ENCODE data around the gene RNU1-4.
"Not testable (repeated sequence)": the region's sequence is repeated elsewhere in the genome, so short reads cannot be mapped to it uniquely, and the experiment has no call there.

The RNU1-4 gene

DNA sequence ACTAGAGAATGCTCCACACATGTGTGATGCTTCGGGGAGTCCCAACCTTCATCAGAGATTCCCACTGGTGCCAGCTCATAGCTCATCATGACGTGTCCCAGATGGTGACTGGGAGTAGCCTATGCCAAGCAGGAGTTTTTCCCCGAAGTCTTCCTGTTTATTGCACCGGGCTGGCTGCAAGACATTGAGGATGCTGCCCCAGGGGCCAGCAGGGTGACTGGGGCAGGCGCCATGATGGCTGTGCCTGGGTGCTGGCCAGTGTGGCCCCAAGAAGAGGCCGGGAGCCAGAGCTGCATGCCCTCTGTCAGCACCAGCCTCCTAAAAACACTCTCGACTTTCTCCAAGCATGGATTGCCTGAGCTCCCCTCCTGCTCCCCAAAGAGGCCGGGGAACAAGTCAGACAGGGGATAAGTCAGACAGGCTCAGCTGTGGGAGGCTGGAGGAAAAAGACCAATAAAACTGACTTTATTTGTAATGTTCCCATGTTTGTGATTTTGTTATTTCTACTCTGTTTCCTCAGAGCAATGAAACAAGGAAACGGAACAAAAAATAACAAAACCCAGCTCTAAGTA lies 24.0 kb downstream of the RNU1-4 start:
- H3K79me2 ChIP-seq (ENCODE audit: control insufficient read depth, insufficient read depth, low read length, unreplicated experiment); H2AFZ ChIP-seq (ENCODE audit: low read length, unreplicated experiment); H3K36me3 ChIP-seq (ENCODE audit: insufficient read depth, low read length); H3K27ac ChIP-seq (ENCODE audit: low read depth, low read length); H3K4me3 ChIP-seq (ENCODE audit: low read depth, low read length); H3K4me1 ChIP-seq (ENCODE audit: control insufficient read depth, insufficient read depth, low read length, unreplicated experiment): not testable (repeated sequence)
- peaks cover 26% of the 10 kb centered on the region for H3K27me3 ChIP-seq (ENCODE audit: insufficient read depth, low read length)

DNA sequence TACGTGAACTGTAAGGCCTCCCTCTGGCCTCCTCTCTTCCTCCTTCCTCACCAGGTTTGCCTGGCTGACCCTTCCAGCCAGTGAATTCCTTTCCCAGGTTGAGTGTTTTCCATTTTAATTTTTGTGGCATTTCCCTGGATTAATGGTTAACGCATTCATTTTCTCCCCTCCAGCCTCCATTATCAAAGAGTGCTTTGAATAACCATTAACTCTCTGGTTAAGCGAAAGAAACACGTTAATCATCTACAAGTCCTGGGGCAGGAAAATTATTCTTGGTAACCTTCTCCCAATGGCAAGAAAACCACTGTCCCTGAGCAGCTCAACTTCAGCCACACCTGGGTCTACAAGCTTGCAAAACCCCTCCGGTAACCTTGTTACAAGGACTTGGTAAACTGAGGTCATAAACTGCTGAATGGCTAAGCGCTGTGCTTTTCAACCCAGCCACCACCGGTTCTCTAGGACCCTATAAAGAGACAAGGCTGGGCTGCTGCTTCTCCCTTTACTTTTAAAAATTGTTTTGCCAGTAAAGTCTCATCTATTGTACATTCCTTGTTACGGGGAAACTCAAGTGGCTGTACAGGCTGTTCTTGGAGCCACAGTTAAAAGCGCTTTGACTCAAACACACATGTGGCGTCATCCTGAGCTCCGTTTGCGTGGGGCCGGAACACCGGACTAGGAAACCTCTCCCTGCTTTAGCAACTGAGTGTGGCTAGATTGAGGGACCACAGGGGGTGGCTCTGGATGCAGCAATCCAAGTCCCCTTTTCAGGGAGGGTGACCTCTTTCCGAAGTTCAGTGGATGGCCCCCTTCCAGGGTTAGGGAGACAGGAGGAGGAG lies 24.7 kb downstream of the RNU1-4 start:
- H3K36me3 ChIP-seq (ENCODE audit: insufficient read depth, low read length); H3K79me2 ChIP-seq (ENCODE audit: control insufficient read depth, insufficient read depth, low read length, unreplicated experiment); H3K4me3 ChIP-seq (ENCODE audit: low read depth, low read length); H3K27ac ChIP-seq (ENCODE audit: low read depth, low read length); H2AFZ ChIP-seq (ENCODE audit: low read length, unreplicated experiment); H3K4me1 ChIP-seq (ENCODE audit: control insufficient read depth, insufficient read depth, low read length, unreplicated experiment): not testable (repeated sequence)
- peaks cover 26% of the 10 kb centered on the region for H3K27me3 ChIP-seq (ENCODE audit: insufficient read depth, low read length)

DNA sequence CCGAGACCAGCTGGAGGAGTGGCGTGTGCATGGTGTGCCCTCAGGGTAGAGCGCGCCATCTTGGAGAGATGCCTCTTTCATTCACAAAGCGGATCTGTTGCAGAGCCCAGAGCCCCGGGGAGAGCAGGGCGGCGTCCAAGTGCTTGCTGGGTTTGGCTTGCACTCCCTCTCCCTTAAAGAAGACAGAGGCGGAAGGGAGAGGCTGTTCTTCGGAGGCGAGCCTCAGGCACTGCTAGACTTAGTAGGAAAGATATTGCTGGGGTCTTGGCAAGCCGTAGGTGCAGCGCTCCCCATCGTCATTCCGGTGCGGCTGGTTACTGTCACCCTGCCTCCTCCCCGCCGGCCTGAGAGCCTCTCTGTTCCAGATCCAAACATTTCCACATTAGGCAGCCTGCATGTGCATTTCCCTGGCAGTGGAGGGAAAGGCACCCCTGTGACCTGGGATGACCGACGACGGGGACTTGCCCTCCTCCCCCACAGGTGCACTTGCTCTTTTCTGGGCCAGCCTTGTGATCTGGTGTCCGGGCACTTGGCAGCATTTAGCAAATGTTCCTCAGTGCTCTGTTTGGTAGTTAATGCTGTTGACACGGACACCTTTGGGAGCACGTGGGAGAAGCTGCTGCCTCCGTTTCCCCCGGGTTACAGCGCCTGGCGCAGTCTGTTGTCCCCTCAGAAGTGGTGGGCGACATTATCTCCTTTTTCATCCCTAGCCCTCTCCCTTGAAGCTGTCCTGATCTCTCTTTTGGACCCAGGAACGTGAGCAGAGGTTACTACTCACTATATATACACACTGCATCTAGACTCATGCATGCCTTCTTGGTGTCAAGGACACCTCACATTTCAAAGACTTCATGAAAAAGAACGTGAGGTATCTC lies 25.7 kb downstream of the RNU1-4 start:
- H3K36me3 ChIP-seq (ENCODE audit: insufficient read depth, low read length); H3K4me3 ChIP-seq (ENCODE audit: low read depth, low read length); H3K27ac ChIP-seq (ENCODE audit: low read depth, low read length); H3K4me1 ChIP-seq (ENCODE audit: control insufficient read depth, insufficient read depth, low read length, unreplicated experiment); H2AFZ ChIP-seq (ENCODE audit: low read length, unreplicated experiment); H3K79me2 ChIP-seq (ENCODE audit: control insufficient read depth, insufficient read depth, low read length, unreplicated experiment): not testable (repeated sequence)
- H3K27me3 ChIP-seq (ENCODE audit: insufficient read depth, low read length), result peaks cover 26% of the 10 kb centered on the region

DNA sequence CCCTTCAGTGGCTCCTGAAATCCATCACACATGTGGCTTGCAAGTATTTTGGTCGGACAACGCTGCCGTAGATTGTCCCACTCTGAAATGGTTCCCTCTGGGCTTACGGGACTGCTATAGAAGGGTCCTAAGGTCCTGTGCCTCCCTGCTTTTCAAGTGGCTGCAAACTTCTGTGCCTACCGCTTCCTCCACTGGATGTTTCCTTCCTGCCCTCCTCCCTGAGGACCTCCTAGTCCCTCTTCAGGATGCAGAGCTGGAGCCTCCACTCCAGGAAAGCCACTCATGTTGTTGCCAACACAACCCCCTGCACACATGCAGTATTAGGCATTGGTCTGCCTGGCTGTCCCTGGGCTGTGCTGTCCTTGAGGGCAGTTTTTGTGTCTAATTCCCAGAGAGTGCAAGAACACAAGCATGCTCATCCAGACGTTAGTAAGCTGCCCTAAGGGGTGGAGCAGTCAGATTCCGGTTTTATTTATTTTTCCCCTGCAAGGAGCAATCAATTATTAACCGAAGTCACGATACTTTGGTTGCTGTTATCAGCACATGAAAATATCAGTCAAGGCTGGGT lies 26.5 kb downstream of the RNU1-4 start:
- H3K27ac ChIP-seq (ENCODE audit: low read depth, low read length); H3K4me1 ChIP-seq (ENCODE audit: control insufficient read depth, insufficient read depth, low read length, unreplicated experiment); H3K36me3 ChIP-seq (ENCODE audit: insufficient read depth, low read length); H3K4me3 ChIP-seq (ENCODE audit: low read depth, low read length); H2AFZ ChIP-seq (ENCODE audit: low read length, unreplicated experiment); H3K79me2 ChIP-seq (ENCODE audit: control insufficient read depth, insufficient read depth, low read length, unreplicated experiment): not testable (repeated sequence)
- peaks cover 26% of the 10 kb centered on the region for H3K27me3 ChIP-seq (ENCODE audit: insufficient read depth, low read length)

DNA sequence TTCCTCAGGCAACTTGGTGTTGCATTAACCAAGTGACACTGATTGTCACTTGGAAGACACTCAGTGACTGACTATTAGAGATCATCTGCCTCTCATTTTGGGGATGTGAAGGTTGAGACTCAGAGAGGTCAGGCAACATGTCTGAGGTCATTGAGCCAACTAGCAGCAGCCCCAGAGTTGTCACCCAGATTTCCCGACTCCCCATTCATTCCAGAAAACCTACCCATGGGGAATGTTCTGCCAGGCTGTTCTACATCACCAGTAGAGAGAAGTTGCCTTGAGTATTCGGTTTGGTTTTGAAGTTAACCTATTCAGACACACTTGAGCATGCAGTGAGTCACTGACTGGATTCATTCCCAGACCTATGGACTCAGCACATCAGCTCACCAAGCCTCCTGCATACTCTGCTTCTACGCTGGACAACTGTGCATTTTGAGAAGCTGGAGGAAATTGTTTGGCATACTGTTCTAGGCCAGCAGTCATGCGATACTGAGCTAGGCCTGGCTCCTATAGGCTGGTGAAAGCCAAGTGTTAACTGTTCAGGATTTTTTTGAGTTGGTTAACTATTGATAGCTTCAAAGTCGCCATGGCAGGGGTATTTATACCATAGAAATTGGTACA lies 29.9 kb downstream of the RNU1-4 start:
- not testable (repeated sequence) for H2AFZ ChIP-seq (ENCODE audit: low read length, unreplicated experiment); H3K4me1 ChIP-seq (ENCODE audit: control insufficient read depth, insufficient read depth, low read length, unreplicated experiment); H3K27ac ChIP-seq (ENCODE audit: low read depth, low read length); H3K79me2 ChIP-seq (ENCODE audit: control insufficient read depth, insufficient read depth, low read length, unreplicated experiment); H3K36me3 ChIP-seq (ENCODE audit: insufficient read depth, low read length); H3K4me3 ChIP-seq (ENCODE audit: low read depth, low read length)
- H3K27me3 ChIP-seq (ENCODE audit: insufficient read depth, low read length), result peaks cover 35% of the 10 kb centered on the region

DNA sequence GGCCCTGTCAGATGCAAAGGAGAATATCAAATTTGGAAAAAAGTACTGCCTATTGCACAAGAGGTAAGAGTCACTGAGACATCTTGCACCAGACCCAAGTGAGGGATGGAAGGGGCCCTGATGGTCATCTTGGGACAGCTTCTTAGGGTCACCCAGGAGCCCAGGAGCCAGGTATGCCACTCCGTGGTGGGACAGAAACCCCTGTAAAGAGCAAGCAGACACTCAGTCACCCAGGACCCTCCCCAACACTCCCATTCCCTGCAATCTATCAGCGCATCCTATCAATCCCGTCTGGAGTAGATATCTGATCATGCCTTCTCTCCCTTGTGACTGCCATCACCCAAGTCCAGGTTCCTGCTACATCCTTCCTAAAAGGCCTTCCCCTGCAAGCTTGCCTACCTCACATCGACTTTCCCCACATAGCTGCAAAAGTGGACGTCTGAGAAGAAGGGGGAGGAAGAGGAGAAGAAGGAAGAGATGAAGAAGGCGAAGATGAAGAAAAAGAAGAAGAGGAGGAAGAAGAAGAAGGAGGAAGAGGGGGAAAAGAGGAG lies 30.7 kb downstream of the RNU1-4 start:
- H2AFZ ChIP-seq (ENCODE audit: low read length, unreplicated experiment); H3K4me1 ChIP-seq (ENCODE audit: control insufficient read depth, insufficient read depth, low read length, unreplicated experiment); H3K79me2 ChIP-seq (ENCODE audit: control insufficient read depth, insufficient read depth, low read length, unreplicated experiment); H3K27ac ChIP-seq (ENCODE audit: low read depth, low read length); H3K4me3 ChIP-seq (ENCODE audit: low read depth, low read length); H3K36me3 ChIP-seq (ENCODE audit: insufficient read depth, low read length): not testable (repeated sequence)
- H3K27me3 ChIP-seq (ENCODE audit: insufficient read depth, low read length), result peaks cover 33% of the 10 kb centered on the region

DNA sequence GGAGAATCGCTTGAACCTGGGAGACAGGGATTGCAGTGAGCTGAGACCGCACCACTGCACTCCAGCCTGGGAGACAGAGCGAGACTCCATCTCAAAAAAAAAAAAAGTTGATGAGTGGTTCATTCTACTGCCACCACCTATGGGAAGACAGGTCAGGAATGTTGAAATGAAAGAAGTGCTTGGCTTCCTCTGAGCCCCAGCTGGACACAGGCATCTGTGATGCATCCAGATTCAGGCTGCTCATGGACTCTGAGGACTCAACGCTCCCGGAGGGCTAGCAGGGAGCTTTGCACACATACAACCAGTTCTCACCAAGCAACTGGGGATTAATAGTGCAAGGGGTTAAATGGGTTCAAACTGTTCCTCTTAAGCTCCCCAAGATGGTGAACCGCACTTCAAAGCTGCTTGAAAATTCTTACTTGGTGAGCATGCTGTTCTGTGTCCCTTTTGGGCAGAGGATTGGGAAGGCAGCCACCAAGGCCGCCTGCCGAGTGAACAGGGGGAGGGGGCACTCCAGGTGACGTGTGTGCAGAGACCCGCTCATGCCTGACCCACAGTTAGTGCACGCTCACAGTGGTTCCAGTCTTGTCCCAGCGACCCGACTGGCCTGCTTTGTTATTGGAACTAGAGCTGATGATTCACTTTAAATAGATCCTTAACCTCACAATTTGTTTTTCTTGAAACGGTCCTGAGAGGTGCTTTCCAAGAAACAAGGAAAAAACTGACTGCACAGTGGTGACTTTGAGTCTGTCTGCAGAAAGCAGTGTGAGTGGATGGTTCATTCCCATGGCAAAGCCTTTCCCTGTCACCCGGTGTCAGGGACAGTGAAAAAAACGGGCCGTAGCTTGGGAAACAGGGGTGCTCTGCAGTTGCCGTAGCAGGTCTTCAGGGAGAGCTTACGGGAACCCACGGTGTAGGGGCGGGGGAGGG lies 32.2 kb downstream of the RNU1-4 start:
- not testable (repeated sequence) for H3K4me3 ChIP-seq (ENCODE audit: low read depth, low read length); H2AFZ ChIP-seq (ENCODE audit: low read length, unreplicated experiment); H3K4me1 ChIP-seq (ENCODE audit: control insufficient read depth, insufficient read depth, low read length, unreplicated experiment); H3K79me2 ChIP-seq (ENCODE audit: control insufficient read depth, insufficient read depth, low read length, unreplicated experiment); H3K36me3 ChIP-seq (ENCODE audit: insufficient read depth, low read length); H3K27ac ChIP-seq (ENCODE audit: low read depth, low read length)
- peaks cover 27% of the 10 kb centered on the region for H3K27me3 ChIP-seq (ENCODE audit: insufficient read depth, low read length)

DNA sequence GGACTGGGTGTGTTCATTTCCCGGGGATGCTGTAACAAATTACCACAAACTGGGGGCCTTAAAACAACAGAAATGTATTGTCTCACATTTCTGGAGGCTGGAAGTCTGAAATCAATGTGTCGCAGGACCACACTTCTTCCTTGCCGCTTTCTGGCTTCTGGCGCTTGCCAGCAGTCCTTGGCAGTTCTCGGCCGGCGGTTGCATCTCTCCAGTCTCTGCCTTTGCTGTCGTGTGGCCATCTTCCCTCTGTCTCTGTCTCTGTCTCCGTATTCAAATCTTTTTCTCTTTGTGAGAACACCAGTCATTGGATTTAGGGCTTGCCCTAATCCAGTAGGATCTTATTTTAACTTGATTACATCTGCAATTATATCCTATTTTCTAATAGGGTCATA lies 32.9 kb downstream of the RNU1-4 start:
- H3K4me1 ChIP-seq (ENCODE audit: control insufficient read depth, insufficient read depth, low read length, unreplicated experiment); H2AFZ ChIP-seq (ENCODE audit: low read length, unreplicated experiment); H3K4me3 ChIP-seq (ENCODE audit: low read depth, low read length); H3K36me3 ChIP-seq (ENCODE audit: insufficient read depth, low read length); H3K79me2 ChIP-seq (ENCODE audit: control insufficient read depth, insufficient read depth, low read length, unreplicated experiment); H3K27ac ChIP-seq (ENCODE audit: low read depth, low read length): not testable (repeated sequence)
- peaks cover 33% of the 10 kb centered on the region for H3K27me3 ChIP-seq (ENCODE audit: insufficient read depth, low read length)

DNA sequence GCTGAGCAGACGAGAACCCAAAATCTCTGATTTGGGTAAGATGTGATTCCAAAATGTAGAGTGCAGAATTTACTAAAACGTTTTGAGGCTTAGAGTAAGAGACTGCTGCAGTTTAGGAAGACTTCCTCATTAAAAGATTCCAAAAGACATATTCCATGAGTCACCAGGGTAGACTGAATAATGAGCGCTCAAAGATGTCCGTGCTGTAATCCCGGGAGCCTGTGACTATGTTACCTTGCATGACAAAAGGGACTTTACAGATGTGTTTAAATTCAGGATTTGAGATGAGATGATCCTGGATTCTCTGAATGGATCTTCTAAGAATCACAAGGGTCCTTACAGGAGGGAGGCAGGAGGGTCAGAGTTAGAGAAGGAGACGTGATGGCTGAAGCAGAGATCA lies 33.4 kb downstream of the RNU1-4 start:
- peaks cover 33% of the 10 kb centered on the region for H3K27me3 ChIP-seq (ENCODE audit: insufficient read depth, low read length)
- H2AFZ ChIP-seq (ENCODE audit: low read length, unreplicated experiment); H3K79me2 ChIP-seq (ENCODE audit: control insufficient read depth, insufficient read depth, low read length, unreplicated experiment); H3K36me3 ChIP-seq (ENCODE audit: insufficient read depth, low read length); H3K4me3 ChIP-seq (ENCODE audit: low read depth, low read length); H3K4me1 ChIP-seq (ENCODE audit: control insufficient read depth, insufficient read depth, low read length, unreplicated experiment); H3K27ac ChIP-seq (ENCODE audit: low read depth, low read length): not testable (repeated sequence)

All from ACC112 (cell line).